ENCODE results near the gene NUP210L.

- TF ChIP-seq CTCF (IDR thresholded peaks at IDR 0.05) (no peak), CHD2 (IDR thresholded peaks at IDR 0.05; ENCODE audit: low read length, partially characterized antibody) (no peak), KDM1A (IDR thresholded peaks at IDR 0.05; ENCODE audit: low read depth) (no peak), EHMT2 (IDR thresholded peaks at IDR 0.05; ENCODE audit: low read depth) (no peak), RCOR1 (IDR thresholded peaks at IDR 0.05; ENCODE audit: low read depth, low read length) (no peak)
These were observed 159.2 kb downstream of the NUP210L start for GRCh38 chr1:153995640-153996039.
